Hepatocyte (in vitro differentiated cells): ENCODE results near the gene WEE2. TPM values are rescaled to one million over a fixed set of nuclear protein-coding genes. Genes with fewer than 3 reads are reported as not detected.
A peak's percentile ranks its signal among the peaks of the same experiment; 100 is the strongest.
"Not testable (repeated sequence)": the region's sequence is repeated elsewhere in the genome, so short reads cannot be mapped to it uniquely, and the experiment has no call there.

Experiments used
- DNase-seq: peaks from one replicate; pipeline ENCODE4 v3.0.0-alpha.2; 2016; ENCODE audit warnings: low spot score
- H2AFZ ChIP-seq: fragments of 200-600 bp; sonication (generic); 2 replicates; pipeline ENCODE4 v1.6.0; 2016; ENCODE audit warnings: antibody characterized with exemption, mild to moderate bottlenecking
- H3K27ac ChIP-seq: fragments of 200-600 bp; sonication (generic); 2 replicates; pipeline ENCODE4 v1.5.1; 2016; ENCODE audit warnings: mild to moderate bottlenecking
- H3K27me3 ChIP-seq: fragments of 200-600 bp; sonication (generic); 2 replicates; pipeline ENCODE4 v1.6.1; 2016
- H3K36me3 ChIP-seq: fragments of 200-600 bp; sonication (generic); replicated peaks from 2 replicates; pipeline ENCODE4 v1.5.1; 2016; ENCODE audit warnings: low read depth; ENCODE audit not compliant: insufficient read depth
- H3K4me1 ChIP-seq: fragments of 200-600 bp; sonication (generic); 2 replicates; pipeline ENCODE4 v1.5.1; 2016; ENCODE audit warnings: mild to moderate bottlenecking, moderate library complexity; ENCODE audit not compliant: insufficient read depth
- H3K4me2 ChIP-seq: fragments of 200-600 bp; sonication (generic); 2 replicates; pipeline ENCODE4 v1.6.0; 2016
- H3K4me3 ChIP-seq: fragments of 200-600 bp; sonication (generic); 2 replicates; pipeline ENCODE4 v1.5.1; 2016; ENCODE audit warnings: mild to moderate bottlenecking
- H3K79me2 ChIP-seq: fragments of 200-600 bp; sonication (generic); 2 replicates; pipeline ENCODE4 v1.6.0; 2017; ENCODE audit warnings: mild to moderate bottlenecking
- H3K9me2 ChIP-seq: fragments of 200-600 bp; sonication (generic); replicated peaks from 2 replicates; pipeline ENCODE4 v1.6.0; 2017; ENCODE audit warnings: mild to moderate bottlenecking; ENCODE audit not compliant: insufficient read depth
- H3K9me3 ChIP-seq: fragments of 200-600 bp; sonication (generic); 2 replicates; pipeline ENCODE4 v1.5.1; 2016; ENCODE audit warnings: low read depth, mild to moderate bottlenecking
- H4K20me1 ChIP-seq: fragments of 200-600 bp; sonication (generic); 2 replicates; pipeline ENCODE4 v1.6.0; 2016; ENCODE audit warnings: mild to moderate bottlenecking; ENCODE audit not compliant: insufficient read depth, poor library complexity, severe bottlenecking
- EZH2 ChIP-seq: fragments of 200-600 bp; sonication (generic); IDR thresholded peaks from 2 replicates; pipeline ENCODE4 v1.6.1; 2016; ENCODE audit warnings: antibody characterized with exemption, mild to moderate bottlenecking, borderline replicate concordance
- EZH2phosphoT487 ChIP-seq: fragments of 200-600 bp; sonication (generic); IDR thresholded peaks from one replicate; pipeline ENCODE4 v1.6.1; 2018; ENCODE audit warnings: antibody characterized with exemption, mild to moderate bottlenecking, low read depth, moderate library complexity; ENCODE audit not compliant: unreplicated experiment, severe bottlenecking
- WGBS: methylation state at CpG from one replicate; pipeline ENCODE4 v1.1.6; 2016; ENCODE audit warnings: low lambda C conversion rate; ENCODE audit errors: missing lambda C conversion rate; 5-methylcytosine and 5-hydroxymethylcytosine counted together
- polyA plus RNA-seq: library from polyadenylated mRNA; unstranded; fragments of >200 nt; fragmentation: Nextera tagmentation; extraction: Ambion mirVana; gene quantifications from 2 replicates; pipeline ENCODE4 v1.2.1, GENCODE V29; 2016
- total RNA-seq: library from RNA; depleted of rRNA; stranded (reverse); fragments of >200 nt; gene quantifications from 2 replicates; pipeline ENCODE4 v1.2.3, GENCODE V29; 2014
- TF ChIP-seq, protein P1 (sequence below): fragments of 200-600 bp; sonication (generic); IDR thresholded peaks from 2 replicates; pipeline ENCODE4 v1.5.1; 2016; ENCODE audit warnings: antibody characterized with exemption, mild to moderate bottlenecking; ENCODE audit not compliant: poor library complexity

The WEE2 gene
- total and polyA plus RNA-seq, 2 experiments from 2014 or later = 0.89 to 3.6 TPM

DNA sequence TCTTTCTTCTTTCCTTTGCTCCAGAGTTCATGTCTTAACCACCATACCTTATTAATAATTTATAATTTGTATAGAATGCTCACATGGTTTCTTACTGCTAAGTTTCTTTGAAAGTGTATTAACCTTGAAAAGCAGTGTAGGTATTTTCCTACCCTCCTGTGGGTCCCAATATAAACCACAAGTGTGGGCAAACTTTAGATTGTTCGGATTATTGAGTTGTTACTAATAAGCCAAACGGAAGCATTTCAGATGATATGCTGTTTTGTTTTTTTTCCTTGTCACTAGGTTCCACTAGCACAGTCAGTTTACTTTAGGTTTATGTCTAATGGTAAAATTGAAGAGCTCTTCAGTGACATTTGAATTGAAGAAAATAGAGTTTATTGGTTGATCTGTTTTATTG, 40.2 kb downstream of the WEE2 start:
- no peak overlapping the region for H3K27ac ChIP-seq
- peaks cover 3% of the 10 kb centered on the region for H3K79me2 ChIP-seq
- H3K4me2 ChIP-seq = no peak overlapping the region
- H3K36me3 ChIP-seq = peaks cover 28% of the 10 kb centered on the region
- no peaks in the 10 kb centered on the region for H3K4me1 ChIP-seq
- WGBS = 98% methylated on average over 2 of the region's 2 CpGs
- no peak overlapping the region for H3K4me3 ChIP-seq
- H3K9me3 ChIP-seq = peaks cover 39% of the 10 kb centered on the region
- H3K9me2 ChIP-seq = no peaks in the 10 kb centered on the region
- no peak for DNase-seq
- no peaks in the 10 kb centered on the region for H3K27me3 ChIP-seq
- TF ChIP-seq EZH2 (no peak), EZH2phosphoT487 (no peak)
- TF ChIP-seq, protein P1, sequence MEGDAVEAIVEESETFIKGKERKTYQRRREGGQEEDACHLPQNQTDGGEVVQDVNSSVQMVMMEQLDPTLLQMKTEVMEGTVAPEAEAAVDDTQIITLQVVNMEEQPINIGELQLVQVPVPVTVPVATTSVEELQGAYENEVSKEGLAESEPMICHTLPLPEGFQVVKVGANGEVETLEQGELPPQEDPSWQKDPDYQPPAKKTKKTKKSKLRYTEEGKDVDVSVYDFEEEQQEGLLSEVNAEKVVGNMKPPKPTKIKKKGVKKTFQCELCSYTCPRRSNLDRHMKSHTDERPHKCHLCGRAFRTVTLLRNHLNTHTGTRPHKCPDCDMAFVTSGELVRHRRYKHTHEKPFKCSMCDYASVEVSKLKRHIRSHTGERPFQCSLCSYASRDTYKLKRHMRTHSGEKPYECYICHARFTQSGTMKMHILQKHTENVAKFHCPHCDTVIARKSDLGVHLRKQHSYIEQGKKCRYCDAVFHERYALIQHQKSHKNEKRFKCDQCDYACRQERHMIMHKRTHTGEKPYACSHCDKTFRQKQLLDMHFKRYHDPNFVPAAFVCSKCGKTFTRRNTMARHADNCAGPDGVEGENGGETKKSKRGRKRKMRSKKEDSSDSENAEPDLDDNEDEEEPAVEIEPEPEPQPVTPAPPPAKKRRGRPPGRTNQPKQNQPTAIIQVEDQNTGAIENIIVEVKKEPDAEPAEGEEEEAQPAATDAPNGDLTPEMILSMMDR = no peak
- H4K20me1 ChIP-seq = no peaks in the 10 kb centered on the region
- no peak overlapping the region for H2AFZ ChIP-seq

DNA sequence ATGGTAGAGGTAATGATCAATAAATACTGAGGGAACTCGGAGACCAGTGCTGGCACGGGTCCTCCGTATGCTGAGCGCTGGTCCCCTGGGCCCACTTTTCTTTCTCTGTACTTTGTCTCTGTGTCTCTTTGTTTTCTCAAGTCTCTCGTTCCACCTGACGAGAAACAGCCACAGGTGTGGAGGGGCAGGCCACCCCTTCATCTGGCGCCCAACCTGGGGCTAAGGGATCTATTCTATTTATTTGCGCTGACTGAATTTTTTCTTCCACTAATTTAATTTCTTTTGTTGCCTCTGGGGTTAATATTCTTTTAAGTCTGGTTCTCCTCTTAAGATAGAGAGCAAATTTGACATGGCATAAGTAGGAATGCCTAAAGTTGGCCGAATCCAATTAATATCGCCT, 43.8 kb downstream of the WEE2 start:
- not testable (repeated sequence) for H3K79me2 ChIP-seq, H3K27ac ChIP-seq, H3K9me2 ChIP-seq, H3K4me2 ChIP-seq, H2AFZ ChIP-seq, H3K4me3 ChIP-seq, DNase-seq, H3K27me3 ChIP-seq, H4K20me1 ChIP-seq, H3K4me1 ChIP-seq
- Histone ChIP-seq H3K9me3 (peaks cover 39% of the 10 kb centered on the region), H3K36me3 (peaks cover 31% of the 10 kb centered on the region)
- WGBS = 98% methylated on average over 10 of the region's 10 CpGs

DNA sequence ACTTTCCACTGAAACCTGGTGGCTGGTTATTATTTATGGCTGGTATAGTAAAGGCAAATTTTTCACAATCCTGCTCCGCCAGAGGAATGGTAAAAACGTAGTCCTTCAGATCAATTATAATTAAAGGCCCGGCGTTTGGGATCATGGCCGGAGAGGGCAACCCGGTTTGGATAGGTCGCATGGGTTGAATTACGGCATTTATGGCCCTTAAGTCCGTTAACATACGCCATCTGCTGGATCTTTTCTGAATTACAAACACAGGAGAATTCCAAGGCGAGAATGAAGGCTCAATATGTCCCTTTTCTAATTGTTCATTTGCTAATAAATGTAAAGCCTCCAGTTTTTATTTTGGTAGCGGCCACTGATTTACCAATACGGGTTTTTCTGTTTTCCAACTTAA, 44.5 kb downstream of the WEE2 start:
- no peaks in the 10 kb centered on the region for H3K4me1 ChIP-seq
- H3K4me2 ChIP-seq = no peak overlapping the region
- DNase-seq = no peak
- H3K4me3 ChIP-seq = no peak overlapping the region
- no peaks in the 10 kb centered on the region for H3K9me2 ChIP-seq
- H2AFZ ChIP-seq = no peak overlapping the region
- H3K36me3 ChIP-seq = peaks cover 31% of the 10 kb centered on the region
- no peaks in the 10 kb centered on the region for H3K27me3 ChIP-seq
- 98% methylated on average over 13 of the region's 13 CpGs for WGBS
- TF ChIP-seq, protein P1 = peak; percentile 14
- TF ChIP-seq EZH2phosphoT487 = no peak
- peaks cover 39% of the 10 kb centered on the region for H3K9me3 ChIP-seq
- H4K20me1 ChIP-seq = no peaks in the 10 kb centered on the region
- H3K79me2 ChIP-seq = no peaks in the 10 kb centered on the region
- no peak overlapping the region for H3K27ac ChIP-seq

DNA sequence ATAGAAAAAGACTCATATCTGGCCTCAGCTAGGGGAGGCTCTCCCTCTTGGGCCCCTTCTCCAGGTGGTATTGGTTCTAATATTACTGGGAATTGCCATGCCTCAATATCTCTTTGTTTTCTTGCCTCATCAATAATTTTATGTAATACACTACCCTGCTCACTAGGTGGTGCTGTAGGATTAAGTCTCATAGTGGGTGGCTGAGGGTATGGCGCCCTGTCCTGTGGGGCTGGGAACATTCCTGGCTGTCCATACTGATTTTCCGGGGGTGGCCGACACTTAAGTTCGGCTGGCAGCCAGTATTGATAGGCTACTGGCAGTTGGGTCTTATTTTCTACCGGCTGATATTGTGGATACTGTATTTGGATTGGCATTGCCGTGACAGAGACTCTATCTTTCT, 46.8 kb downstream of the WEE2 start:
- H3K27ac ChIP-seq = no peak overlapping the region
- TF ChIP-seq, protein P1 = peak; percentile 30
- no peak for TF ChIP-seq EZH2
- DNase-seq = peak; percentile 11
- H3K27me3 ChIP-seq = no peaks in the 10 kb centered on the region
- H3K9me2 ChIP-seq = no peaks in the 10 kb centered on the region
- no peaks in the 10 kb centered on the region for H3K4me1 ChIP-seq
- H3K4me3 ChIP-seq = no peak overlapping the region
- peaks cover 23% of the 10 kb centered on the region for H3K9me3 ChIP-seq
- no peak overlapping the region for H3K4me2 ChIP-seq
- no peak overlapping the region for H2AFZ ChIP-seq
- WGBS = 90% methylated on average over 6 of the region's 6 CpGs
- H3K79me2 ChIP-seq = no peaks in the 10 kb centered on the region
- no peaks in the 10 kb centered on the region for H4K20me1 ChIP-seq
- H3K36me3 ChIP-seq = peaks cover 23% of the 10 kb centered on the region
